HG03342 (cell line): ENCODE results near the gene GPBP1.
"Not testable (repeated sequence)": the region's sequence is repeated elsewhere in the genome, so short reads cannot be mapped to it uniquely, and the experiment has no call there.

Experiments used
- ATAC-seq: cut with Tn5 transposase; IDR thresholded peaks from one replicate; pipeline ENCODE4 v1.9.1; 2021; ENCODE audit warnings: mild to moderate bottlenecking, moderate library complexity; ENCODE audit not compliant: unreplicated experiment

Gene GPBP1

GRCh38 chr5:57176350-57176857 lies 2.5 kb downstream of the GPBP1 start:
- ATAC-seq, result no peak

GRCh38 chr5:57177479-57178156 lies 3.8 kb downstream of the GPBP1 start:
- no peak for ATAC-seq

GRCh38 chr5:57178238-57178637 lies 4.4 kb downstream of the GPBP1 start:
- not testable (repeated sequence) for ATAC-seq

GRCh38 chr5:57179262-57180200 lies 5.7 kb downstream of the GPBP1 start:
- no peak for ATAC-seq

- ATAC-seq, result no peak
Measured at GRCh38 chr5:57181154-57181553, 7.3 kb downstream of the GPBP1 start.

GRCh38 chr5:57184322-57184721 lies 10.5 kb downstream of the GPBP1 start:
- no peak for ATAC-seq

GRCh38 chr5:57185313-57185712 lies 11.5 kb downstream of the GPBP1 start:
- ATAC-seq, result no peak

GRCh38 chr5:57186194-57186593 lies 12.3 kb downstream of the GPBP1 start:
- ATAC-seq, result no peak

- ATAC-seq, result not testable (repeated sequence)
Measured at GRCh38 chr5:57187977-57188376, 14.1 kb downstream of the GPBP1 start.

- ATAC-seq, result no peak
Measured at GRCh38 chr5:57189515-57189914, 15.7 kb downstream of the GPBP1 start.

GRCh38 chr5:57190593-57190992 lies 16.7 kb downstream of the GPBP1 start:
- ATAC-seq, result no peak

- no peak for ATAC-seq
Measured at GRCh38 chr5:57191163-57191562, 17.3 kb downstream of the GPBP1 start.

- no peak for ATAC-seq
Measured at GRCh38 chr5:57191986-57192385, 18.1 kb downstream of the GPBP1 start.

GRCh38 chr5:57192832-57193231 lies 19.0 kb downstream of the GPBP1 start:
- not testable (repeated sequence) for ATAC-seq

- ATAC-seq, result no peak
Measured at GRCh38 chr5:57193757-57194413, 20.0 kb downstream of the GPBP1 start.

GRCh38 chr5:57194653-57195052 lies 20.8 kb downstream of the GPBP1 start:
- ATAC-seq, result no peak

GRCh38 chr5:57195060-57195459 lies 21.2 kb downstream of the GPBP1 start:
- ATAC-seq, result no peak

GRCh38 chr5:57199866-57200265 lies 26.0 kb downstream of the GPBP1 start:
- ATAC-seq, result no peak

GRCh38 chr5:57202811-57203210 lies 29.0 kb downstream of the GPBP1 start:
- no peak for ATAC-seq

- ATAC-seq, result no peak
Measured at GRCh38 chr5:57207007-57207653, 33.3 kb downstream of the GPBP1 start.

- ATAC-seq, result no peak
Measured at GRCh38 chr5:57207681-57208080, 33.8 kb downstream of the GPBP1 start.
